AG04449 (cell line): Measurements from ENCODE around the gene RNF20.

Experiments used
- CTCF ChIA-PET: fragments of 350-600 bp; formaldehyde crosslinking; extraction: SDS; loops from one replicate; lab custom pipeline; 2021; ENCODE audit warnings: antibody characterized with exemption; lab: Yijun Ruan, JAX
- POLR2A ChIA-PET: fragments of 400-600, 350-600 bp; formaldehyde crosslinking; extraction: SDS; loops from one replicate; lab custom pipeline; 2020; ENCODE audit warnings: antibody characterized with exemption, inconsistent platforms; lab: Yijun Ruan, JAX
- DNase-seq: peaks from one replicate; pipeline ENCODE4 v3.0.0-alpha.2; 2010; ENCODE audit warnings: low read depth, low spot score
- H3K4me3 ChIP-seq: 2 replicates; pipeline ENCODE4 v1.5.1; 2011; ENCODE audit warnings: low read depth, mild to moderate bottlenecking, control low read depth, low read length
- TF ChIP-seq, protein P1 (sequence below): IDR thresholded peaks from one replicate; pipeline ENCODE4 v1.5.1; 2011; ENCODE audit warnings: mild to moderate bottlenecking, moderate library complexity, low read length, control low read depth, inconsistent platforms; ENCODE audit not compliant: insufficient read depth; ENCODE audit errors: missing control alignments

RNF20 gene

DNA sequence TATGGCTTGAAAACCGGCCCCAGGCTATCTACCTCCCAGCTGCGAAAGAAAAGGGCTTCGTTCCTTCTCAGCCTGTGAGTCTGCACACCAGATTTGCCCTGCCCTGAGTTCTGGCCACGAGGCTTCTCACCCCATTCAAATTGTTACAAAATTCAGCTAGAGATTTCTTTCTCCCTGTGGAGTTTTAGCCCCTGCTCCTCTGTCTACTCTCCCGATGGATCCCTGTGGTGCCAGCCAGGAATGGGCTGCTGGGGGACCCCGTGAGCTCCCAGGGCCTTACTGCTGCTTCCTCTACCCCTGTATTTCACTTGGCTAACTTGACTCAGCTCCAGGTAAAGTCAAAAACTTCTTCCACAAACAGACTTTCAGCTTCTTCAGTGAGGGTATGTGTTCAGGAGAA lies 9.3 kb upstream of the RNF20 start:
- ChIA-PET CTCF (interaction anchor here (0.8 to 27.2 kb wide), 3 partner anchors 39 to 75 kb away, joined by 4 to 975 read pairs (median 6); no protein-coding TSS in a partner anchor), POLR2A (no interaction called here)
- no peak for DNase-seq
- TF ChIP-seq, protein P1, sequence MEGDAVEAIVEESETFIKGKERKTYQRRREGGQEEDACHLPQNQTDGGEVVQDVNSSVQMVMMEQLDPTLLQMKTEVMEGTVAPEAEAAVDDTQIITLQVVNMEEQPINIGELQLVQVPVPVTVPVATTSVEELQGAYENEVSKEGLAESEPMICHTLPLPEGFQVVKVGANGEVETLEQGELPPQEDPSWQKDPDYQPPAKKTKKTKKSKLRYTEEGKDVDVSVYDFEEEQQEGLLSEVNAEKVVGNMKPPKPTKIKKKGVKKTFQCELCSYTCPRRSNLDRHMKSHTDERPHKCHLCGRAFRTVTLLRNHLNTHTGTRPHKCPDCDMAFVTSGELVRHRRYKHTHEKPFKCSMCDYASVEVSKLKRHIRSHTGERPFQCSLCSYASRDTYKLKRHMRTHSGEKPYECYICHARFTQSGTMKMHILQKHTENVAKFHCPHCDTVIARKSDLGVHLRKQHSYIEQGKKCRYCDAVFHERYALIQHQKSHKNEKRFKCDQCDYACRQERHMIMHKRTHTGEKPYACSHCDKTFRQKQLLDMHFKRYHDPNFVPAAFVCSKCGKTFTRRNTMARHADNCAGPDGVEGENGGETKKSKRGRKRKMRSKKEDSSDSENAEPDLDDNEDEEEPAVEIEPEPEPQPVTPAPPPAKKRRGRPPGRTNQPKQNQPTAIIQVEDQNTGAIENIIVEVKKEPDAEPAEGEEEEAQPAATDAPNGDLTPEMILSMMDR, result no peak
- H3K4me3 ChIP-seq, result no peak overlapping the region

DNA sequence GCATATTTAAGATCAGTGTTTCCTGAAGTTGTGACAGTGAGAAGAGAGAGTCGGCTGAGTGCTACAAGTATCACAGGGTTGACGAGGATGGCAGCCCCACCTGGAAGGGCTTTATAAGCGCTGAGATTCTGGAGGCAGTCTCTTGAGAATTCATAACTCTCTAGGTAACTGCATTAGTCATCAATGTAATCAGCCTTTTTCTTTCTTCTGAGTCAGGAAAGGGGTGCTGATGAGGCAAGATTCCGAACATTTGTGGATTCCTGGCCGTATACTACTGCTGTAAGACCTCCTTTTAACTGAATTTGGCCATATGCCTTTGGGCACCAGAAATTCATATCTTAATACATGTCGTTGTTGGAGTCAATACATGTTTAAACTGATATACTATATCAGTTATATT lies 6.6 kb upstream of the RNF20 start:
- TF ChIP-seq, protein P1, result no peak
- no peak overlapping the region for H3K4me3 ChIP-seq
- ChIA-PET POLR2A (no interaction called here), CTCF (interaction anchor here (0.8 to 27.2 kb wide), 4 partner anchors 10 to 76 kb away, joined by 3 to 975 read pairs (median 6); no protein-coding TSS in a partner anchor)
- DNase-seq, result no peak

DNA sequence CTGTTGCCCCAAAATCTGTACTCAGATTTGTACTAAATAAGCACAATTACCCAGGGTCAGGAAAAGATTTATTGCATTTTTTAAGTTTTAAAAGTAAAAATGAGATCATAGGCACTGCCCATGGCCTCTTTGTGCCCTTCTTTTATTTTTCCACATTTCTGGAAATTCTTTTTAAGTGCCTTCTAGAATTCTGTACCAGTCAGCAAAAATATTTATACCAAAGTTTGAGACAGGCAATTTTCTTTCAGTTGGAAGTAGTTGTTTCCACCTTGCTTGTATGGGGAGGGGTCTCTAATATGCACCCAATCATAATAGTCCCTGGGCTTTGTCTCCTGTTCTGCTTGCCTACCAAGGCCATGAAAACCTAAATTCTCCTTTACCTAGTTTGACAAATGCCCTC lies 5.6 kb upstream of the RNF20 start:
- no peak overlapping the region for H3K4me3 ChIP-seq
- DNase-seq, result no peak
- CTCF ChIA-PET, result interaction anchor here (0.8 to 27.2 kb wide), 7 partner anchors 11 to 82 kb away, joined by 3 to 975 read pairs (median 6); no protein-coding TSS in a partner anchor
- TF ChIP-seq, protein P1, result no peak
- POLR2A ChIA-PET, result no interaction called here

DNA sequence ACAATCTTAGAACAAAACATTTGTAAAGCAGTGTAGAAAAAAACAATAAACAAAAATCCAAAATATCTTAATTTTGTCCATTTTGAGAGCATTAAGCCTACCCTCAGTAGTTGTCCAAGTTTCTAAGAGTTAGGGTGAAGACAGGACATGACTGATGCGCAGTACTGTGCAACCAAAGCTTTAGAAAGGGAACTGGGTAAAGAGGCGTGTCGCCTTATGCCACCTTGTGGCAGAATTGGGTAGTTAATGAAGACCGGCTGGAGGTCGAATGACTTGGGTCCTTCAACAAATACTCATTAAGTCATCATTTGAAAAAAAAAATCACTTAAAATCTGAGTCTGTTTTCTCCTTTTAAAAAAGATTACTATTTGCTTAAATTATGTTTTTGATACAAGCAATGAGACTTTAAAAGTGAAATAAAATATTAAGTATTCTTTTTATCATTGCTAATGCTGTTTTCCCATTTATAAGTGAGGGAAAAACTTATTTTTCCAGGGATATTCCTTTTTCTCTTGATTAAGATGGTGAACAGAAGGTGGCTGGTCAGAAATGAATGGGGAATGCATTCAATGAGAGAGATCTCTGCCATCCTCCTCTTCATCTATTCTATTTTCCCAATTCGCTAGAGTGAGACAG lies 3.5 kb upstream of the RNF20 start:
- POLR2A ChIA-PET, result interaction anchor here (1.0 kb wide), 1 partner anchor 22 kb away, joined by 3 read pairs; no protein-coding TSS in a partner anchor

DNA sequence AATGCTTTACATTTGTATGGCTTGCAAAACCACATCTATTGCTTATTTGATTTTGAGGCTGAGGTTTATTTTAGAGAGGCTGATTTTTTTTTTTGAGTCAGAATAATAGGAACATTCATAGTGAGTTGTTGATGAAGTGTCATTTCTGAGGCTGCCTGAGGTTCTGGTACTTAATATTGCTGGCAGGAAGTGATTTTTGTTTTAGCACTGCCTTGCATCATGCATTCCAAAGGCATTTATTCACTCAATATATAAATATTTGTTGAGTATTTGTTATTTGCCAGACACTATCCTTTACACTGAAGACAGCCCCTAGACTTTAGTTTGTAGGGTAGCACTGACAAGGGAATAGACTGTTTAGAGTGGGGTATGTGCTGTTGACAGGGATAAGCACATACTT lies 2.7 kb downstream of the RNF20 start:
- ChIA-PET POLR2A (no interaction called here), CTCF (interaction anchor here (4.1 to 27.2 kb wide), 2 partner anchors 74 to 87 kb away, joined by 29 to 975 read pairs; no protein-coding TSS in a partner anchor)
- H3K4me3 ChIP-seq, result no peak overlapping the region
- DNase-seq, result no peak
- TF ChIP-seq, protein P1, result no peak

More for the DNA sequence above, 3.5 kb upstream of the RNF20 start:
- CTCF ChIA-PET, result interaction anchor here (0.6 to 27.2 kb wide), 30 partner anchors 10 to 143 kb away, joined by 3 to 975 read pairs (median 5); a partner anchor contains a TSS
- no peak for DNase-seq
- no peak overlapping the region for H3K4me3 ChIP-seq
- TF ChIP-seq, protein P1, result peak; percentile 73

DNA sequence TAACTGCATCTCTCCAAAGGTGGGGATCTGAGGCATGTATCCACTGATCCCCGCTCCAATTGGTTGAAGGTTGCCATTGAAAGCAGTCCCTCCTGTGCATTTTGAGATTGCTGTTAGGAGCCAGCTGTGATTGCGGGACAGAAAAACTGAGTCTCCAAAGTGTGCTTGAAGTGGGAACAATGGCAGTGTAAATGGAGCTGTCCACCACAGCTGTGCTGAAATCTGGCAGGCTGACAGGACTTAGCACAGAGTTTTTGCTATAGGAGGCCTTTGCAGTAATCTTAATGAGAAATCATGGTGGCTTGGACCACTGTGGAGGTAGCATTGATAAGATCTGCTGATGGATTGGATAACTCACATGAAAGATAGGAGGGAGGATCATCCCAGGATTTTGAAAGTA lies 3.3 kb downstream of the RNF20 start:
- no peak overlapping the region for H3K4me3 ChIP-seq
- ChIA-PET POLR2A (interaction anchor here (0.6 kb wide), 1 partner anchor 29 kb away, joined by 3 read pairs; no protein-coding TSS in a partner anchor), CTCF (interaction anchor here (1.0 to 27.2 kb wide), 7 partner anchors 11 to 91 kb away, joined by 3 to 975 read pairs (median 3); no protein-coding TSS in a partner anchor)
- DNase-seq, result no peak
- TF ChIP-seq, protein P1, result no peak
